OCI-LY3 (cell line): ENCODE data around the gene FNDC11.

Source experiments
- CTCF ChIP-seq: fragments of 200-600, 300-600 bp; sonication (generic); IDR thresholded peaks from 2 replicates; pipeline ENCODE4 v1.5.1; 2014; ENCODE audit warnings: antibody characterized with exemption, low read length, low read depth
- EZH2phosphoT487 ChIP-seq: fragments of 200-600 bp; shearing (Covaris generic); IDR thresholded peaks from 2 replicates; pipeline ENCODE4 v1.6.1; 2018; ENCODE audit warnings: antibody characterized with exemption, mixed run types, low read depth

- no peak for TF ChIP-seq CTCF
- no peak for TF ChIP-seq EZH2phosphoT487
Observed at GRCh38 chr20:63536241-63536977, 17.6 kb upstream of the FNDC11 start.
